OCI-LY7 (cell line): ENCODE data around the gene HUS1B. TPM values are rescaled to one million over a fixed set of nuclear protein-coding genes. Genes with fewer than 3 reads are reported as not detected.

Experiments
- BruUV-seq: library from RNA; stranded (reverse); fragments of 400-500 nt; replicated peaks from 2 replicates; lab custom pipeline; 2021; lab: Mats Ljungman, UMichigan
- CTCF ChIA-PET: fragments of 300-600 bp; sonication (Branson Sonifier 250); formaldehyde crosslinking; loops from one replicate; lab custom pipeline; 2022; ENCODE audit warnings: antibody characterized with exemption; ENCODE audit not compliant: unreplicated experiment; lab: Charles Lee
- POLR2A ChIA-PET: fragments of 300-600 bp; sonication (Branson Sonifier 250); formaldehyde crosslinking; loops from one replicate; lab custom pipeline; 2022; ENCODE audit warnings: antibody characterized with exemption; lab: Charles Lee
- DNase-seq: peaks from one replicate; pipeline ENCODE4 v3.0.0-alpha.2; 2015; ENCODE audit warnings: low spot score
- H2AFZ ChIP-seq: fragments of 200-600 bp; sonication (generic), shearing (Covaris generic); 2 replicates; pipeline ENCODE4 v1.6.1; 2014; ENCODE audit warnings: mild to moderate bottlenecking, antibody characterized with exemption, low read length, moderate library complexity
- H3K27ac ChIP-seq: fragments of 200-600 bp; sonication (generic); 2 replicates; pipeline ENCODE4 v1.5.1; 2014; ENCODE audit warnings: mixed run types, low read depth, mild to moderate bottlenecking, moderate library complexity, low read length, inconsistent platforms; ENCODE audit not compliant: poor library complexity, severe bottlenecking
- H3K36me3 ChIP-seq: fragments of 200-600 bp; sonication (generic); 2 replicates; pipeline ENCODE4 v1.6.1; 2014; ENCODE audit warnings: mild to moderate bottlenecking, antibody characterized with exemption, low read length, moderate library complexity, mixed read lengths; ENCODE audit not compliant: insufficient read depth
- H3K4me1 ChIP-seq: fragments of 200-600 bp; sonication (generic); 2 replicates; pipeline ENCODE4 v1.5.1; 2014; ENCODE audit warnings: mild to moderate bottlenecking, low read length; ENCODE audit not compliant: insufficient read depth, poor library complexity, severe bottlenecking
- H3K4me2 ChIP-seq: fragments of 200-600 bp; sonication (generic); 2 replicates; pipeline ENCODE4 v1.6.1; 2014; ENCODE audit warnings: mild to moderate bottlenecking, low read length
- H3K4me3 ChIP-seq: fragments of 200-600 bp; sonication (generic); 2 replicates; pipeline ENCODE4 v1.5.1; 2014; ENCODE audit warnings: mild to moderate bottlenecking, low read depth, low read length; ENCODE audit not compliant: poor library complexity, severe bottlenecking
- H3K79me2 ChIP-seq: fragments of 200-600 bp; sonication (generic); 2 replicates; pipeline ENCODE4 v1.6.1; 2016; ENCODE audit warnings: low read depth, mild to moderate bottlenecking, low read length, moderate library complexity, mixed read lengths; ENCODE audit not compliant: insufficient read depth
- H3K9me2 ChIP-seq: fragments of 200-600 bp; sonication (generic); 2 replicates; pipeline ENCODE4 v1.6.1; 2016; ENCODE audit warnings: mild to moderate bottlenecking, low read length, mixed read lengths; ENCODE audit not compliant: insufficient read depth
- H3K9me3 ChIP-seq: fragments of 200-600 bp; sonication (generic); 2 replicates; pipeline ENCODE4 v1.6.1; 2014; ENCODE audit warnings: mild to moderate bottlenecking, mixed run types, low read length, mixed read lengths
- H4K20me1 ChIP-seq: fragments of 200-600 bp; sonication (generic); 2 replicates; pipeline ENCODE4 v1.6.1; 2014; ENCODE audit warnings: mild to moderate bottlenecking, antibody characterized with exemption, low read length, moderate library complexity, mixed read lengths; ENCODE audit not compliant: insufficient read depth
- CTCF ChIP-seq: fragments of 200-600 bp; sonication (generic); conservative IDR thresholded peaks from 2 replicates; pipeline ENCODE4 v1.5.1; 2014; ENCODE audit warnings: mild to moderate bottlenecking, antibody characterized with exemption, low read length, moderate library complexity, mixed read lengths
- EZH2phosphoT487 ChIP-seq: fragments of 200-600 bp; sonication (generic); IDR thresholded peaks from 2 replicates; pipeline ENCODE4 v1.6.1; 2018; ENCODE audit warnings: low read depth, borderline replicate concordance, mild to moderate bottlenecking, mixed run types, antibody characterized with exemption, low read length, moderate library complexity, mixed read lengths
- intact Hi-C: fragments of 100-400 bp; cut with micrococcal nuclease; formaldehyde crosslinking; loops from one replicate; pipeline ENCODE4 v1.10.0; 2022; ENCODE audit not compliant: unreplicated experiment
- total RNA-seq, 2 experiments: library from RNA; depleted of rRNA in 1 of 2; stranded (reverse); fragments of >200 nt in 1 of 2; shearing (Covaris generic) in 1 of 2; gene quantifications; 2 replicates each; pipeline ENCODE4 v1.2.3, GENCODE V29; 2014 to 2022

Gene HUS1B
- total RNA-seq, 2 experiments from 2014 or later: 1.6 to 3.8 TPM

GRCh38 chr6:652865-653264, 4.0 kb downstream of the HUS1B start:
- Histone ChIP-seq H3K27ac (no peak overlapping the region), H3K4me3 (no peak overlapping the region), H3K9me3 (no peaks in the 10 kb centered on the region), H3K4me1 (no peaks in the 10 kb centered on the region), H3K36me3 (no peaks in the 10 kb centered on the region), H2AFZ (no peak overlapping the region), H3K4me2 (no peak overlapping the region), H4K20me1 (no peaks in the 10 kb centered on the region), H3K9me2 (no peaks in the 10 kb centered on the region), H3K79me2 (no peaks in the 10 kb centered on the region)
- no peak for DNase-seq
- ChIA-PET CTCF (no interaction called here), POLR2A (interaction anchor here (1.8 kb wide), 1 partner anchor 16 kb away, joined by 3 read pairs; no protein-coding TSS in a partner anchor)
- TF ChIP-seq CTCF (no peak), EZH2phosphoT487 (no peak)
- BruUV-seq: no TSS peak
- intact Hi-C loops: no loop called here

GRCh38 chr6:650098-650497, 6.8 kb downstream of the HUS1B start:
- Histone ChIP-seq H3K4me2 (no peak overlapping the region), H3K9me2 (no peaks in the 10 kb centered on the region), H4K20me1 (no peaks in the 10 kb centered on the region), H2AFZ (no peak overlapping the region), H3K79me2 (no peaks in the 10 kb centered on the region), H3K4me3 (no peak overlapping the region), H3K36me3 (no peaks in the 10 kb centered on the region), H3K9me3 (no peaks in the 10 kb centered on the region), H3K4me1 (no peaks in the 10 kb centered on the region), H3K27ac (no peak overlapping the region)
- BruUV-seq: no TSS peak
- no peak for TF ChIP-seq CTCF
- TF ChIP-seq EZH2phosphoT487: no peak
- intact Hi-C loops: no loop called here
- DNase-seq: no peak
- CTCF ChIA-PET: no interaction called here
- POLR2A ChIA-PET: interaction anchor here (1.0 to 1.3 kb wide), 2 partner anchors 11 to 14 kb away, joined by 3 to 5 read pairs; no protein-coding TSS in a partner anchor

GRCh38 chr6:642805-643204, 14.1 kb downstream of the HUS1B start:
- no peak overlapping the region for H3K27ac ChIP-seq
- H2AFZ ChIP-seq: no peak overlapping the region
- H4K20me1 ChIP-seq: no peaks in the 10 kb centered on the region; the same call in 1 of the 2 replicates
- H3K4me3 ChIP-seq: no peak overlapping the region
- H3K4me1 ChIP-seq: no peaks in the 10 kb centered on the region
- H3K79me2 ChIP-seq: no peaks in the 10 kb centered on the region
- BruUV-seq: no TSS peak
- POLR2A ChIA-PET: interaction anchor here (0.9 kb wide), 1 partner anchor 68 kb away, joined by 4 read pairs; no protein-coding TSS in a partner anchor
- no peaks in the 10 kb centered on the region for H3K9me2 ChIP-seq
- H3K36me3 ChIP-seq: no peaks in the 10 kb centered on the region
- TF ChIP-seq CTCF (no peak), EZH2phosphoT487 (no peak)
- H3K9me3 ChIP-seq: no peaks in the 10 kb centered on the region
- CTCF ChIA-PET: no interaction called here
- H3K4me2 ChIP-seq: no peak overlapping the region
- intact Hi-C loops: no loop called here
- no peak for DNase-seq
